ENCODE results near the gene MYH14. TPM values are rescaled to one million over a fixed set of nuclear protein-coding genes. Genes with fewer than 3 reads are reported as not detected.

MYH14 gene
- total and polyA plus RNA-seq, 2 of the 13 experiments (the other 11 are each of a cell fraction or from before 2014, with no cell fraction given): 5.5 to 5.8 TPM

GRCh38 chr19:50309396-50310125 is 106.1 kb downstream of the MYH14 start:
- in situ Hi-C loops (cut with HindIII; ENCODE audit: extremely low pct_ligation_motif_present, low pct_unique_long_range_greater_than_20kb) (no loop called here), intact Hi-C loops (cut with micrococcal nuclease; ENCODE audit: unreplicated experiment) (no loop called here)
- Histone ChIP-seq H3K36me3 (replicated peaks in 1 of 2; ENCODE audit: control insufficient read depth in 1 of 2, insufficient read depth in 2 of 2, low read length in 2 of 2) (no peaks in the 10 kb centered on the region), H3K9me3 (ENCODE audit: low read length) (no peaks in the 10 kb centered on the region), H4K20me1 (ENCODE audit: insufficient read depth, low read length) (no peaks in the 10 kb centered on the region), H2AFZ (ENCODE audit: low read length) (no peak overlapping the region), H3K27me3 (ENCODE audit: control insufficient read depth in 1 of 2, insufficient read depth in 2 of 2, low read length in 2 of 2) (no peaks in the 10 kb centered on the region), H3K27ac (ENCODE audit: extremely low read length, insufficient read depth, low read length) (no peak overlapping the region), H3K4me2 (ENCODE audit: low read depth, low read length) (no peak overlapping the region), H3K79me2 (ENCODE audit: insufficient read depth, low read length) (no peaks in the 10 kb centered on the region), H3K4me3 (replicated peaks in 1 of 3; ENCODE audit: insufficient read depth in 1 of 3, low read depth in 2 of 3, low read length in 3 of 3) (no peak overlapping the region), H3K9ac (ENCODE audit: insufficient read depth, low read depth, low read length) (no peak overlapping the region), H3K4me1 (ENCODE audit: insufficient read depth, low read length) (peaks cover 13% of the 10 kb centered on the region)
- DNase-seq (ENCODE audit: low spot score): no peak
- 81% methylated on average over 16 of the region's 16 CpGs for WGBS (ENCODE audit: low lambda C conversion rate)
- POLR2A ChIA-PET: no interaction called here
- CTCF ChIA-PET (ENCODE audit: low intra/inter-chr PET ratio, low total read pairs): no interaction called here
- TF ChIP-seq ZNF614 (CRISPR knock-in tag; IDR thresholded peaks at IDR 0.05; ENCODE audit: borderline replicate concordance) (no peak), FOXP4 (CRISPR knock-in tag; IDR thresholded peaks at IDR 0.05) (no peak), ZNF446 (CRISPR knock-in tag; IDR thresholded peaks at IDR 0.05) (no peak), TFDP1 (CRISPR knock-in tag; IDR thresholded peaks at IDR 0.05; ENCODE audit: borderline replicate concordance) (no peak), TEF (CRISPR knock-in tag; IDR thresholded peaks at IDR 0.05) (no peak), ZKSCAN5 (CRISPR knock-in tag; IDR thresholded peaks at IDR 0.05) (no peak)
- no peak for ATAC-seq
- FAIRE-seq: no peak
- BruUV-seq (replicated peaks): no TSS peak
